D721Med (cell line): ENCODE data around the gene NAV2.

Source experiments
- DNase-seq: peaks from one replicate; pipeline ENCODE4 v3.0.0; 2011; ENCODE audit warnings: low spot score; ENCODE audit not compliant: insufficient read length
- FAIRE-seq: peaks from 2 replicates; lab custom pipeline; 2011; peaks lifted over from hg19 to GRCh38; lab: Jason Lieb, UNC
- CTCF ChIP-seq: IDR thresholded peaks from 2 replicates; pipeline ENCODE4 v1.5.1; 2012; ENCODE audit warnings: mild to moderate bottlenecking, control low read depth; ENCODE audit not compliant: insufficient read depth; ENCODE audit errors: missing control alignments

The NAV2 gene

DNA sequence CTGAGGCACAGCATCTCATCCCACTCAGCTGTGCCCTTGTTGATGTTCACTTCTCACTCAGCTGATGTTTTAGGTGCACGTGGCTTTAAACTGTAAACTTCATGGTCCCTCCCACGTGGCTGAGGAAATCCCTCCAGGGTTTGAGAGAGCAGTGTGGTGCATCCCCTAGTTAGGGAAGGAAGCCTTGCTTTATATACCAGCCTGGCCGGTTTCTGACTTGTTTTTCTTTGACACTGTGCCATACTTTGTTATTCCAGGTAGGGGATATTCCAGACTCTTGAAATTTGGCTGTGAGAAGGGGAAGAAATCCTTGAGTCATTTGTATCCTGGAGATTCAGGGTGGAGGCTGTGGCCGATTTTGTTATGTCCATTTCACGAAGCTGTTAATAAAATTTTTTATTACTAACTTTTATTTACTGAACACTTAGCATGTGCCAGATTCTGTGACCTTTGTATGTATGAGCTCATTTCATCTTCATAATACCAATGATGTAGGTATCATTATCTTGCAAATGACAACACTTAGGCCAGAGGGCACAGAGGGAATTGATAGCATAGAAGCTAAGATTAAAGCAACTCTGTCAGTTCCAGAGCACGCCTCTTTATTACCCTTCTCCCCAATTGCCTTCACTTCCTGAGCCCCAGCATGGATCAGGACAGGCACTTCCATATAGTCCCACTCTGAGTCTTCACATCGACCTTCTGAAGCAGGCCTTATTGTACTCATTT, 116.6 kb downstream of the NAV2 start:
- no peak for TF ChIP-seq CTCF
- FAIRE-seq = no peak
- DNase-seq = no peak

DNA sequence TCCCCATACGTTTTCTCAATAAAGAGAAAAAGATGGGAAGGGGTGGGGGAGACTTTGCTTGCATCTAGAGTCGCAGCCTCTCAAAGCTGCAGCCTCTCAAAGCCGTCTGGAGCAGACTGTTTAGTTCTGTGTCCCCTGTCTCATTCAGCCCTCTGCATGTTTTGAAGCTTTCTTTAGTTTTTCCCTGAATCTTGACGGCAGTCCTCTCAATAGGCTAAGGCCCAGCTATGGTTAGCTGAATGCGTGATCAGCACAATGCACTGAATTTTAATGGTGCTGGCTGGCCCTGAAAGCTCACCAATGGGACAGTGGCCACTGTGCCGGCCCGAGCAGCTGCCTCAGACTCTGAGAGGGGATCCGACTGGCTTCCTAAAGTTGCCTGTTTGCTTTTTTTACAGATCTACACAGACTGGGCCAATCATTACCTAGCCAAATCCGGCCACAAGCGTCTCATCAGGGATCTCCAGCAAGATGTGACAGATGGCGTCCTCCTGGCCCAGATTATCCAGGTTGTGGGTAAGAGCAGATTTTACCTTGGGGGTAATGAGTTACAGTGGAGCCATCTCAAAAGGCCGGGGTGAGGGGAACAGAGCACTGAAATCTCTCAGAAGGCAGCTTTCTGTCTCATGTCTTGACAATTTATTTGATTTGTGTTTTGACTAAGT, 119.6 kb downstream of the NAV2 start:
- FAIRE-seq (peak; percentile 46), DNase-seq (peak; percentile 66)
- TF ChIP-seq CTCF = no peak

DNA sequence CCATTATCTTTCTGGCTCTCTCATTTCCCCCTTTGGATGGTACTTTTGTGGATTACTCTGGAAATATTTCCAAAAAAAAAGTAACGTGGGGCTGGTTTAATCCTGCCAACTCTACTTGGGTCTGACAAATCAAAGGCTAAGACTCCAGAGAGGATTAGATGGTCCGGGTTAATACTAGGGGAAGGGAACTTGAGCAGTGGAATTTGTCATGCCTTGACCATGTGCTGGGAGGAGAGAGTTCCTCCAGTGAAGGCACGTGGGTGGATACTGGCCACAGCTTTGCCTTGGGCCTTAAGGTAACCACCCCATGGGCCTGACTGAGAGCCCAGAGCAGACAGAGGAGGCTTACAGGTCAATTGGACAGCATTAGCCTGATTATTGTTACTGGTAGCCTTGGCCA, 120.3 kb downstream of the NAV2 start:
- TF ChIP-seq CTCF = no peak
- DNase-seq (no peak), FAIRE-seq (no peak)

DNA sequence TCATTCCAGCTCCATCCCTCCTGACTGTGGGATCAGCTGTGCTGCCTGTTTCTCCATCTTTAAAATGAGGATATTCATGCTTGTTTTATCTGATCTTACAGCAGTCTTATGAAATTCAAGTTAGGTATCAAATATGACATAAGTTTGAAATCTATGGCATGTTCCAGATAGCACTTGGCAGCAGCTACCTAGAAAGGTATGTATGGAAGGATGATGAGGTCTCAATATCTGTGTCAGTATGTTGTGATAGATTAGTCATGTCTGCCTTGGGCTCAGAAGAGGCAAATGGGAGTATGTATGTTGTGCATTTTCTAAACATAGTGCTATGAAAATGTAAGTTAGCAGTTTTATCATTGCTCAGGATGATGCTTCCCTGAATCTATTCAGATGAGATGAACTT, 122.1 kb downstream of the NAV2 start:
- no peak for DNase-seq
- FAIRE-seq = no peak
- no peak for TF ChIP-seq CTCF

DNA sequence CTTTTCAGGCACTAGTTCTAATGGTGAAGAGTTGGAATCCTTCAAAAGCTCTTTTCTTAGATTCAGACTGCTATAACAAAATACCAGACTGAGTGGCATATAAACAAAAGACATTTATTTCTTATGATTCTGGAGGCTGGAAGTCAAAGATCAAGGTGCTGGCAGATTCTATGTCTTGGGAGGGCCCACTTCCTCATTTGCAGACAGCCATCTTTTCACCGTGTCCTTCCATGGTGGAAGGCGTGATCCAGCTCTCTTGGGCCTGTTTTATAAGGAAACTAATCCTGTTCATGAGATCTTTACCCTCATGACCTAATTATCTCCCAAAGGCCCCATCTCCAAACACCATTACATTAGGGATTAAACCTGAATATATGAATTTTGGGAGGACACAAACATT, 124.0 kb downstream of the NAV2 start:
- FAIRE-seq = no peak
- no peak for TF ChIP-seq CTCF
- DNase-seq = no peak

GRCh38 chr11:19838994-19839768, 126.5 kb downstream of the NAV2 start:
- DNase-seq (no peak), FAIRE-seq (no peak)
- TF ChIP-seq CTCF = no peak
